Stimulated activated CD4-positive, alpha-beta T cell treated with anti-CD3 and anti-CD28 coated beads, TNF-alpha, amount 100 ng/mL, for 24 hours (primary cell): Measurements from ENCODE around the gene PKP1.

Experiments used
- DNase-seq, 3 experiments: peaks; one replicate each; pipeline ENCODE4 v3.0.0-alpha.2; 2020; ENCODE audit warnings: low read depth in 3 of 3

PKP1 gene

DNA sequence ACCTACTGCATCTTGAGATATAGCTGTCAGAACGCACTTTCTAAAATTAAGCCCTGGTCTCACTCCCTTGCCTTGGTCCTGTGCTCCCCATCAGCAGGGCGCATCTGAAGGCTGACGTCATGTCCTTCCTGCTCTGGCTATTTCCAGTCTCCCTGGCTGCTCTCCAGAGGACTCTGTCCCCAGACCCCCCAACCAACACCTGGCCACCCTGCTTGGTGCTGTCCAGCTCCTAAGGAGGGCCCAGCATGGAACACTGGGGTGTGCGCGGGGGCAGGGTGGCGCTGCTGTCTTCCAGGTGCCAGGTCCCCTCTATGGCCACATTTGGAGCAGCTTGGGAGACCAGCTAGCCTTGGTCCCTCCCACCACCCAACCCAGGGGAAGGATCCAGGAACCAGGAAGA lies 85.9 kb downstream of the PKP1 start:
- no peak for DNase-seq

DNA sequence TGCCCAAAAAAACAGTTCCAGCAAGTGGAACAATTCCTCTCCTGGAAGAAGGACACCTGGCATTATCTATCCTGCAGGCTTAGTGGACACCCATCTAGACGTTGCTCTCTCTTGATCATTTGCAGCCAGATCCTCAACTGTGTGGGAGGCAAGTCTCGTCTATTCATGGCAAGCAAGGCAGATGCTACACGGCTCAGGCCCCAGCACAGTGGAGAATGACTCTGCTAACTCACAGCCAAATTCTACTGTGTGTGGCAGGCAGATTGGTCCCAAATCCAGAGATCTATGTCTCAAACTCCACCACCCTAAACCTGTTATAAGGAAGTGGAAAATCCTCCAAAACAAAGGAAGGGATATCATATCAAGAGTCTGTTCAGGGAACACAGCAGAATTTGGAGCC lies 87.2 kb downstream of the PKP1 start:
- no peak for DNase-seq

DNA sequence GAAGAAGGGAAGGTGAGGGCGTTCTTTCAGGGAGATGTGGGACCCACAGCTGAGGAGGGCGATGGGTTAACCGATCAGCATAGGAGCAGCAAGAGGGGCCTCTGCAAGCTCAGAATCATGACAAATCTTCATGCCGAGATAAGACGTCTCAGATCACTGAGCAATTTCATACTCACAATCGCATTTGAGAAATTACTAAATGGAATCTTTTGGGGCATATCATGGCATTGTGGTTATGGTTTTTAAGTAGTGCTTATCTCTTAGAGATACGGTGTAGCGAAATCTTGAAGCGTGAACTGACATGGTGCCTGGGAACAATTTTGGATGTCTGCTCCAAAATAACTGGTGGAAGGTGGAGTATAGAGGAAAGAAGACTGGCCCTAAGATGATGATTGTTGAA lies 88.0 kb downstream of the PKP1 start:
- no peak for DNase-seq

DNA sequence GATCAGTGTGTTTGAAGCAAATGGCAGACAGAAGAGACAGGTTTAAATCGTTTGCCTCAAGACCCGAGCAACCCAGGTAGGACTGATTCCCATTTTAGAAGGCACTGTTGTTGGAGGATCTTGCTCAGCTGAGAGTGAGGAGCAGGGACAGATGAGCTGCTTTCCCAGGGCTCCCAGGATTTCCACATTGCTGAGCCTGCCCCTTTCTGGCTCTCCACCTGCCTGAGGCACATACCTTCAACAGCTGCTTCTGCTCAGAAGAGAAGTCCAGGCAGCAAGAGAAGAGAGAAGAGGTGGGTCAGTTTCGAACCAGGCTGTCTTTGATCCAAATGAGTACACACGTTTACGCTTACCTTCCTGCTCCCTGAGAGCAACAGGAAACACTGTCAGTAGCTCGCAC lies 88.5 kb downstream of the PKP1 start:
- DNase-seq: no peak

DNA sequence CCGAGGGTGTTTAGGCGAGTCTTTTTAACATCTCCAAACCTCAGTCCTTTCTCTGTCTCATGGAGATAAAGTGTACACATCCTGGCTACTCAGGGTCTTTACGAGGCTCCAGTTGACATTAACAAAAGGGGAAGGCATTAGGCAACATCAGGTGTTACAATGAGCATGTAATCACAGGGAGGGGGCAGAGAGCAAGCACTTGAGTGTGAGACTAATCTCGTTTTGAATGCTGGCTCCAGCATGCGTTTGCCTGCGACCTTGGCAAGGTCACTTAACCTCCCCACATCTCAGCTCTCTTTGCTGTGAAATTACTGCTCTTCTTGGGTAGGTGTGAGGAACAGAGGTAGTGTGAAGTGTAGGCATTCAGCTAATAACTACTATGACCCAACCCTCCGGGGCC lies 91.1 kb downstream of the PKP1 start:
- DNase-seq: no peak

DNA sequence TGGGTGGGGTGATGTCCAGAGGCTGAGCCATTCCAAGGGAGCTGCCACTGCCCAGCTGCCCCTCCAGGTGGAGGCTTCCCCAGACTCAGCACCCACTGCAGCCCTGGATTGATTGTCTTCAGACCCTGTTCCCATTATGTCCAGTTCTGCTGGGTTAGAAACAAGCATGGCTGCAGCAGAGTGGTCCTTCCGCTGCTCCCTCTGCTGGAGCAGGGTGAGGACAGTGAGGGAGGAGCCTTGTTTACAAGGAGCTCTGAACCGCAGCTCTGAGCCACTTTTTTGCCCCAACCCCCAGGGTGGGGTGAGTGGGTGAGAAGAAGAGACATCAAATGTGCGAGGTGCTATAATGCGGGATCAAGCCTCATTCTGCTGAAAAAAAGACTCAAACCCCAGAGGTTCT lies 91.9 kb downstream of the PKP1 start:
- no peak for DNase-seq

DNA sequence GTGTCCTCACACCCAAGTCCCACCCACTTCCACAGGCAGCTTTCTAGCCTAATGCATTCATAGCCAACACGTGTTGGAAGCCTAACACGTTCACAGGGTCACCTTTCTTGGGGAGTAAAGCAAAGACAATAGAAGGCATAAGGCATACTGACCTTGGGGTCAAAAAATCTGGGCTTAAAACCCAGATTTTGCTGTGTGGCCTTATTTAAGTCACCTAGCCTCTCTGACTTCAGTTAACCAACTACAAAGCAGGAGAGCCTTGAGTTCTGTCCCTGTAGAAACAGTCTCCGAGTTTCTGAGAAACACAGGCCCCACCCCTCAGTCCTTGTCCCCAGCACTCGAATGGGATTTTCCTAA lies 92.8 kb downstream of the PKP1 start:
- DNase-seq: no peak

DNA sequence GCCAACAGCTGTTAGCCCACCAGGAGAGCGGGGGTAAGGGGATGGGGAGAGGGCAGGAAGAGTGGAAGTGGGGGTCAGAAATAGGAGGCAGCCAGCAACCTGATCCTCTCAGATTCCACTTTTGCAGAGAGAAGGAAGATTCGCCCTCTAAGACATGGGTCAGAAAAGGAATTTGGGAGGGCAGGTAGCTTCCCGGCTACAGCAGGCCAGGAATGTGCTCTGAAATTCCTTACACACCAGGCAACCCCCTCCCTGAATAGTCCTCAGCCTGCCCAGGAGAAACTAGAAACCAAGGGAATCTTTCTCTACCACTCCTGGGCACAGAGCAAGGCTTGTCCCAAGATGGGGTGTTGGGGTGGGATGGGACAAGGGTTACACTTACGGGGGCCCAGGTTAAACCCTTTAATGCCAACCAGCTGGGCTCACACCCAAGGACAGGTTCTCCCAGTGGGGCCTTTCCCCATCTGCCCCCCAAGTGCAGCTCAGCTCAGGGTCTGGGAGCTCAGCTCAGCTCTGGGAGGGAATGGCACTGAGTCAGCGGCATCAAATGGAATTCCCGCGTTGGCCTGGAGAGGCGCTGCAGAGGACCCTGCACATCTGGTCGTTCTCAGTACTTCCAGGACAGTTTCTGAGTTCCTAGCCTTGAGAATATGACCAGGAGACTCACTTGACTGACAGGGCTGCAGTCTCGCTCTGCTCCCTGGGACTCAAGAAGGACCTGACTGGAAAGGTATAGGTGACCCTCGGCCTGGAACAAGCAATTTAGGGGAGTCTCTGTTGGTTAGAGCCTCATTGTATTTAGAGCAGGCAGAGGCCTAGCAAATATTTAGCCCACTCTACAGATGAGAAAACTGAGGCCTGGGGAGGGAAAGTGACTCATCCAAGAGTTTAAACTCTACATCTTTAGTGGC lies 93.4 kb downstream of the PKP1 start:
- DNase-seq: no peak

DNA sequence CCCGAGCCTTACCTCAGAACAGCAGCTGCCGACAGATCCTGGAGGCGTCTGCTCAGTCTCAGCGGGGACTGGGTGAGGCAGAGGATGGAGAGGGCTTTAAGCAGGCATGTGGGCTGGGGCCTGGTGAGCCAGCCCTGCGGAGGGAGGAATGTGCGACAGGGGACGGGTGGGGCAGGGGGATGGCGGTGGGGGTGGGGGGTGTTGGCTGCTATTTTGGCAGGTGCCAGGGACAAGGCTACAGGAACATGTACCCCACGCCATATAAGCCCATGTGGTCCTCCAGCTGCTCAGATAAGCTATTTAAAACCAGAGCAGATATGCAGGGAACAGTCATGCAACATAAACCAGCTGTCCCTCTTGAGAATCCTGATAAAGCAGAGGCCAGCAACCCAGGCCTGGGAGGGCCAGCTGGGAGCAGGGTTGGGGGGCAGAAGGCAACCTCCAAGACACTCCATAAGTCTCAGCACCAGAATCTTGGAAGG lies 94.3 kb downstream of the PKP1 start, which contains the start of gene TNNT2:
TNNT2 (minus strand) TSS at position 70 of the 482 bp plus-strand sequence. CDS start 4,426 bp downstream, outside the sequence.
- no peak for DNase-seq

DNA sequence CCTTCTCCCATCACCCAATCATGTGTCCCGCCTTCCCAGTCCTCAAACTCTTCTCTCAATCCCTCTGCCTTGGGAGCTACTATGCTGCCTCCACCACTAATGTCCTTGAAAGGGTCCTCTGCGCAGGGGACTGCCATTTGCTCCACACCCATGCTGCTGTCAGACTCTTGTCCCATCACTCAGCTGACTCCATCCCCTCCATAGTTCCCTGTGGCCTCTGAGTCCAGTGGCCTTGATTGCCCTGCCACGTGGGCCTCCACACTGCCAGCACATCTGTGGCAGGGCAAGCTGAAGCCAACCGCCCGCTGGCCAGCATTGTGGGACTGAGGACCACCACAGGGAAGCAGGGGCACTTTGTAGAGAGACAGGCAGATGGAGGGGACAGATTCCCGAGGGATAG lies 95.5 kb downstream of the PKP1 start:
- no peak for DNase-seq

DNA sequence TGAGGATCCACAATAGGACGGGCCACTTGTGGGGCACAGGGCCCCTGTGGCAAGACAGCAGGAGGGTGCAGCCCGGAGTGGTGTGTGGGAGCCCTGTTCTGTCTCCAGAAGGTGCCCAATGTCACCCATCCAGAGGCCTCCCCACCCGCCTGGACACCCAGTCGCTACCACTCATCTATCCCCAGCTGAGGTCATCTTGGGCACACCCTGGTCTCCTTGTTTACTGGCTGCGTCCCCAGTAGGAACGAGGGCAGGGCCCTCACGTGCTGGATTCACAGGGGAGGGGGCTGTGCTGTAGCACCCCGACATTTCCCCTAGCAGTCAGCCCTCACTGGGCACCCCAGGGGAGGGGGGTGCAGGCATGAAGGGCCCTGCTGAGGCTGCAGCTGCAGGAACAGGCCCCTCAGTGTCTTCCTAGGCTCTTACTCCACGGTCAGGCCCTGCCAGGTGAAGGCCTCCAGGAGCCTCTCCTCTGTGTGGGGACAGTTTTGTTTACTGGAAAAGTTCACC lies 96.5 kb downstream of the PKP1 start:
- DNase-seq: no peak

DNA sequence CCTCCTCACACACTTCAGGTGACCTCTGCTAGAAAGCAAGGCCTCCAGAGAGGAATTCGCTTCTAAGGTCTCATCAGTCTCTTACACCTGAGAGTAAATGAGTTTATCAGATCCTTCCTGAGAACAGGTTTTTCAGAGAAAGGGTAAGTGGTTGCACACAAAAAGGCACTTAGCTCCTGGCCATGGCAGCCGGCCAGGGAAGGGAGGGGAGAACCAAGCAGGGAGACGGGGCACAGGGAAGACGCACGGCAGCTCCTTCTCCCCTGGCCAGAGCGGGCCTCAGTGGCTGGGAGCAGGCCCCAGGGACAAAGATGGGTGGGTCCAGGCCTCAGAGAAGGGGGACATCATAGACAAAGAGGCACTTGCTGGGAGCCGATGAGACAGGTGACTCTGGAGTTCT lies 97.8 kb downstream of the PKP1 start:
- DNase-seq: no peak
